K562 (cell line): ENCODE data around the gene PINK1. TPM values are rescaled to one million over a fixed set of nuclear protein-coding genes. Genes with fewer than 3 reads are reported as not detected.
"Not testable (repeated sequence)": the region's sequence is repeated elsewhere in the genome, so short reads cannot be mapped to it uniquely, and the experiment has no call there.

Source experiments
- ATAC-seq: fragments of 200-7000 bp; cut with Tn5 transposase; 3 replicates; pipeline ENCODE4 v1.9.1; 2020; ENCODE audit warnings: moderate library complexity
- BruUV-seq: library from RNA; stranded (reverse); fragments of 400-500 nt; replicated peaks from 2 replicates; lab custom pipeline; 2021; lab: Mats Ljungman, UMichigan
- CTCF ChIA-PET: fragments of 300-600 bp; formaldehyde crosslinking; extraction: SDS; loops from one replicate; lab custom pipeline; 2021; ENCODE audit warnings: low intra/inter-chr PET ratio; lab: Yijun Ruan, JAX
- POLR2A ChIA-PET: fragments of 300-600, 350-650 bp; sonication (Branson Sonifier 250); formaldehyde crosslinking; extraction: SDS; loops from one replicate; lab custom pipeline; 2021; ENCODE audit warnings: antibody characterized with exemption, inconsistent platforms; lab: Yijun Ruan, JAX
- DNase-seq, 4 experiments: peaks; one replicate each; pipeline versions ENCODE4 v3.0.0 to v3.0.0-alpha.2; 2011 to 2018; ENCODE audit warnings: low spot score in 3 of 4, mixed read lengths in 3 of 4; ENCODE audit errors: extremely low read depth in 1 of 4
- FAIRE-seq: peaks from 2 replicates; lab custom pipeline; 2011; peaks lifted over from hg19 to GRCh38; lab: Jason Lieb, UNC
- H2AFZ ChIP-seq: 2 replicates; pipeline ENCODE4 v1.6.0; 2011; ENCODE audit warnings: low read depth, low read length, control low read depth, inconsistent platforms
- H3K27ac ChIP-seq: fragments of 200-600 bp; 3 replicates; pipeline ENCODE4 v1.8.0; 2011; ENCODE audit warnings: low read depth, mild to moderate bottlenecking, control low read depth, inconsistent platforms, low read length, moderate library complexity, mixed read lengths; ENCODE audit errors: extremely low read depth
- H3K27me3 ChIP-seq, 2 experiments: fragments of 300-600 bp in 1 of 2; 2 replicates in 1 of 2; 3 replicates in 1 of 2; pipeline versions ENCODE4 v1.6.0 to v1.8.0; 2011; ENCODE audit warnings: inconsistent platforms in 2 of 2, low read length in 2 of 2, mild to moderate bottlenecking in 1 of 2, mixed read lengths in 1 of 2, moderate library complexity in 1 of 2; ENCODE audit not compliant: control insufficient read depth in 2 of 2, insufficient read depth in 2 of 2
- H3K36me3 ChIP-seq: fragments of 300-600 bp; 3 replicates; pipeline ENCODE4 v1.8.0; 2011; ENCODE audit warnings: mild to moderate bottlenecking, low read length, inconsistent platforms; ENCODE audit not compliant: control insufficient read depth, insufficient read depth
- H3K4me1 ChIP-seq, 2 experiments: fragments of 200-600 bp in 1 of 2; replicated peaks in 1 of 2; 2 replicates in 1 of 2; 3 replicates in 1 of 2; pipeline versions ENCODE4 v1.5.1 to v1.8.0; 2011; ENCODE audit warnings: inconsistent platforms in 2 of 2, low read length in 2 of 2, mild to moderate bottlenecking in 1 of 2, mixed read lengths in 1 of 2, moderate library complexity in 1 of 2; ENCODE audit not compliant: control insufficient read depth in 2 of 2, insufficient read depth in 2 of 2
- H3K4me2 ChIP-seq: 2 replicates; pipeline ENCODE4 v1.6.1; 2011; ENCODE audit warnings: low read length, control low read depth, inconsistent platforms, mixed read lengths; ENCODE audit not compliant: insufficient read depth
- H3K4me3 ChIP-seq: fragments of 200-600 bp; sonication (generic), shearing (Covaris generic); 2 replicates; pipeline ENCODE4 v1.5.1; 2016; ENCODE audit warnings: control low read depth, inconsistent platforms
- H3K79me2 ChIP-seq: fragments of 200-600 bp; 3 replicates; pipeline ENCODE4 v1.8.0; 2011; ENCODE audit warnings: low read length, inconsistent platforms; ENCODE audit not compliant: control insufficient read depth, insufficient read depth
- H3K9ac ChIP-seq, 2 experiments: 2 replicates each; pipeline versions ENCODE4 v1.6.0 to v1.6.1; 2011; ENCODE audit warnings: low read depth in 2 of 2, low read length in 2 of 2, control low read depth in 1 of 2, inconsistent platforms in 1 of 2, mild to moderate bottlenecking in 1 of 2, mixed read lengths in 1 of 2; ENCODE audit not compliant: insufficient read depth in 1 of 2
- H3K9me1 ChIP-seq: one replicate; pipeline ENCODE4 v1.6.0; 2011; ENCODE audit warnings: inconsistent platforms, mild to moderate bottlenecking, low read length, moderate library complexity; ENCODE audit not compliant: control insufficient read depth, insufficient read depth
- H3K9me3 ChIP-seq: replicated peaks from 2 replicates; pipeline ENCODE4 v1.5.1; 2011; ENCODE audit warnings: low read depth, low read length, inconsistent platforms; ENCODE audit not compliant: control insufficient read depth, insufficient read depth
- H4K20me1 ChIP-seq: replicated peaks from 2 replicates; pipeline ENCODE4 v1.6.1; 2011; ENCODE audit warnings: low read length, inconsistent platforms, mixed read lengths; ENCODE audit not compliant: control insufficient read depth, insufficient read depth
- WGBS: fragments of 100-300 bp; shearing (Covaris generic); methylation state at CpG from one replicate; pipeline ENCODE4 v1.1.6; 2016; ENCODE audit warnings: low coverage, mixed read lengths; ENCODE audit not compliant: insufficient coverage; ENCODE audit errors: missing lambda C conversion rate; 5-methylcytosine and 5-hydroxymethylcytosine counted together
- in situ Hi-C: fragments of 300-500 bp; cut with MboI; formaldehyde crosslinking; loops from 4 replicates; pipeline ENCODE4 v1.15.0; 2018; ENCODE audit warnings: inconsistent platforms, mixed read lengths
- intact Hi-C: fragments of 100-400 bp; cut with micrococcal nuclease; formaldehyde crosslinking; loops from 2 replicates; pipeline ENCODE4 v1.14.2; 2022
- polyA plus RNA-seq, 8 experiments: library from polyadenylated mRNA; depleted of rRNA in 4 of 8; stranded (reverse) in 5 of 8; unstranded in 3 of 8; fragments of >200 nt; fragmentation: Nextera tagmentation in 2 of 8; fragmentation: Illumina TruSeq in 1 of 8; extraction: Ambion mirVana in 2 of 8; extraction: Trizol in 1 of 8; gene quantifications; 2 replicates each; pipeline versions ENCODE4 v1.2.1 to v1.2.3, GENCODE V29; 2011 to 2014; ENCODE audit warnings: inconsistent platforms in 1 of 8, missing spikeins in 1 of 8
- total RNA-seq, 7 experiments: library from RNA; depleted of rRNA in 6 of 7; stranded (reverse); fragments of >200 nt in 6 of 7; fragmentation: Illumina TruSeq in 2 of 7; extraction: Trizol in 2 of 7; gene quantifications; 2 replicates each; pipeline versions ENCODE4 v1.2.1 to v1.2.3, GENCODE V29; 2011 to 2021; ENCODE audit warnings: low replicate concordance in 1 of 7
- TF ChIP-seq, protein P1 (sequence below), 2 experiments: fragments of 450-650 bp; IDR thresholded peaks; 2 replicates each; pipeline ENCODE4 v1.6.1; 2018; ENCODE audit warnings: mild to moderate bottlenecking in 2 of 2, low read depth in 1 of 2; ENCODE audit not compliant: partially characterized antibody in 2 of 2

PINK1 gene
- total and polyA plus RNA-seq, 9 of the 15 experiments (the other 6 are each of a cell fraction or from before 2014, with no cell fraction given): 1.5 to 11.3 (median 6.8) TPM

DNA sequence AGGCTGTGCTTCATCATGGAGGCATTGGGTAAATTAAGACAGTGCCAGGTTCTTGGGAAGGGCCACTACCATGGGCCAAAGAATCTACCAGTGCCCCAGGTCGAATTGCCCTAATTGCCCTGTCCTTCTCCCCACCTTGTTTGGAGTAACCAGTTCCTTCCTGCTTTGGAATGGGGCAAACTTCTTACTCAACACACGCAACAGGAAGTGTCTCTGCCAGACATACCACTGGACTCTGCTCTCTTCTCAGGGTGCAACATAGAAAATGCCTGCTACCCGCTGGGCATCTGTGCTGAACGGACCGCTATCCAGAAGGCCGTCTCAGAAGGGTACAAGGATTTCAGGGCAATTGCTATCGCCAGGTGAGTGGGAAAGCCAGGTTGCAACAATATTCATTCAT lies 28.6 kb upstream of the PINK1 start (continued):
- TF ChIP-seq, protein P1, sequence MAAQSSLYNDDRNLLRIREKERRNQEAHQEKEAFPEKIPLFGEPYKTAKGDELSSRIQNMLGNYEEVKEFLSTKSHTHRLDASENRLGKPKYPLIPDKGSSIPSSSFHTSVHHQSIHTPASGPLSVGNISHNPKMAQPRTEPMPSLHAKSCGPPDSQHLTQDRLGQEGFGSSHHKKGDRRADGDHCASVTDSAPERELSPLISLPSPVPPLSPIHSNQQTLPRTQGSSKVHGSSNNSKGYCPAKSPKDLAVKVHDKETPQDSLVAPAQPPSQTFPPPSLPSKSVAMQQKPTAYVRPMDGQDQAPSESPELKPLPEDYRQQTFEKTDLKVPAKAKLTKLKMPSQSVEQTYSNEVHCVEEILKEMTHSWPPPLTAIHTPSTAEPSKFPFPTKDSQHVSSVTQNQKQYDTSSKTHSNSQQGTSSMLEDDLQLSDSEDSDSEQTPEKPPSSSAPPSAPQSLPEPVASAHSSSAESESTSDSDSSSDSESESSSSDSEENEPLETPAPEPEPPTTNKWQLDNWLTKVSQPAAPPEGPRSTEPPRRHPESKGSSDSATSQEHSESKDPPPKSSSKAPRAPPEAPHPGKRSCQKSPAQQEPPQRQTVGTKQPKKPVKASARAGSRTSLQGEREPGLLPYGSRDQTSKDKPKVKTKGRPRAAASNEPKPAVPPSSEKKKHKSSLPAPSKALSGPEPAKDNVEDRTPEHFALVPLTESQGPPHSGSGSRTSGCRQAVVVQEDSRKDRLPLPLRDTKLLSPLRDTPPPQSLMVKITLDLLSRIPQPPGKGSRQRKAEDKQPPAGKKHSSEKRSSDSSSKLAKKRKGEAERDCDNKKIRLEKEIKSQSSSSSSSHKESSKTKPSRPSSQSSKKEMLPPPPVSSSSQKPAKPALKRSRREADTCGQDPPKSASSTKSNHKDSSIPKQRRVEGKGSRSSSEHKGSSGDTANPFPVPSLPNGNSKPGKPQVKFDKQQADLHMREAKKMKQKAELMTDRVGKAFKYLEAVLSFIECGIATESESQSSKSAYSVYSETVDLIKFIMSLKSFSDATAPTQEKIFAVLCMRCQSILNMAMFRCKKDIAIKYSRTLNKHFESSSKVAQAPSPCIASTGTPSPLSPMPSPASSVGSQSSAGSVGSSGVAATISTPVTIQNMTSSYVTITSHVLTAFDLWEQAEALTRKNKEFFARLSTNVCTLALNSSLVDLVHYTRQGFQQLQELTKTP (IDR thresholded peaks at IDR 0.05; ENCODE audit: low read depth in 1 of 2, partially characterized antibody in 2 of 2): no peak

GRCh38 chr1:20606801-20607570 lies 26.3 kb upstream of the PINK1 start:
- H3K4me3 ChIP-seq, intact Hi-C loops, ATAC-seq, in situ Hi-C loops, H3K79me2 ChIP-seq, H3K9me1 ChIP-seq, H4K20me1 ChIP-seq, H3K4me2 ChIP-seq, BruUV-seq, H3K4me1 ChIP-seq, FAIRE-seq, H2AFZ ChIP-seq, H3K27ac ChIP-seq, H3K36me3 ChIP-seq, DNase-seq, H3K9me3 ChIP-seq, H3K9ac ChIP-seq, CTCF ChIA-PET: not testable (repeated sequence)
- POLR2A ChIA-PET: interaction anchor here (1.2 to 1.3 kb wide), 2 partner anchors 11 to 80 kb away, joined by 3 to 6 read pairs; no protein-coding TSS in a partner anchor
- WGBS: 17% methylated on average over 4 of the region's 7 CpGs
- peaks cover 23 to 24% of the 10 kb centered on the region in 2 experiments for H3K27me3 ChIP-seq
